ENCODE data around the gene DRAM2. TPM values are rescaled to one million over a fixed set of nuclear protein-coding genes. Genes with fewer than 3 reads are reported as not detected.

Gene DRAM2
- total and polyA plus RNA-seq, 10 of the 15 experiments (the other 5 are each of a cell fraction or from before 2014, with no cell fraction given), result 39.1 to 229 (median 79.4) TPM

GRCh38 chr1:111126354-111126753 lies 13.5 kb downstream of the DRAM2 start (continued):
- TF ChIP-seq CTCF (IDR thresholded peaks at IDR 0.05 in 2 of 3, conservative IDR thresholded peaks at IDR 0.05 in 1 of 3; ENCODE audit: control insufficient read depth in 2 of 3, extremely low read depth in 1 of 3, insufficient read depth in 1 of 3, low read depth in 3 of 3, low read length in 3 of 3) (no peak), HCFC1 (IDR thresholded peaks at IDR 0.05; ENCODE audit: low read length) (no peak), MXI1 (IDR thresholded peaks at IDR 0.05; ENCODE audit: low read depth, low read length) (no peak), EZH2 (IDR thresholded peaks at IDR 0.05; ENCODE audit: borderline replicate concordance, control insufficient read depth, low read depth, low read length) (no peak)

- no peaks in the 10 kb centered on the region for H3K27me3 ChIP-seq (replicated peaks in 1 of 2; ENCODE audit: control insufficient read depth in 2 of 2, insufficient read depth in 2 of 2, low read length in 1 of 2)
- intact Hi-C loops (cut with micrococcal nuclease; ENCODE audit: unreplicated experiment) (no loop called here), in situ Hi-C loops (cut with MboI) (no loop called here)
- no peak overlapping the region for H3K9ac ChIP-seq (ENCODE audit: control insufficient read depth, insufficient read depth, low read length)
- no peak overlapping the region for H3K27ac ChIP-seq (ENCODE audit: control insufficient read depth, insufficient read depth)
- ChIA-PET CTCF (no interaction called here), POLR2A (no interaction called here), RAD21 (ENCODE audit: unreplicated experiment) (no interaction called here), SMC1A (ENCODE audit: uncharacterized antibody, unreplicated experiment) (interaction anchor here (1.2 kb wide), 1 partner anchor 10 kb away, joined by 5 read pairs; no protein-coding TSS in a partner anchor)
- no peak for ATAC-seq
- H3K79me2 ChIP-seq (ENCODE audit: control insufficient read depth, insufficient read depth, low read length), result no peaks in the 10 kb centered on the region
- BruUV-seq (replicated peaks), result no TSS peak
- H3K4me3 ChIP-seq, result no peak overlapping the region
- 98% methylated on average over 2 of the region's 2 CpGs for WGBS (ENCODE audit: insufficient coverage, insufficient replicate concordance, low lambda C conversion rate, missing lambda C conversion rate)
- no peak for FAIRE-seq
- H3K36me3 ChIP-seq (ENCODE audit: control insufficient read depth in 2 of 2, insufficient read depth in 2 of 2, low read length in 1 of 2), result peaks cover 0 to 25% of the 10 kb centered on the region in 2 experiments; a peak in 2 of 4 replicates
- H3K4me1 ChIP-seq (ENCODE audit: control insufficient read depth, insufficient read depth, low read length), result no peaks in the 10 kb centered on the region
- H2AFZ ChIP-seq (ENCODE audit: control insufficient read depth, low read depth, low read length), result no peak overlapping the region
- no peak for DNase-seq (ENCODE audit: low read depth, low spot score)
- no peaks in the 10 kb centered on the region for H4K20me1 ChIP-seq (ENCODE audit: control insufficient read depth, insufficient read depth)
- no peaks in the 10 kb centered on the region for H3K9me3 ChIP-seq (replicated peaks; ENCODE audit: control insufficient read depth, insufficient read depth, low read length)
- H3K4me2 ChIP-seq (ENCODE audit: control insufficient read depth, insufficient read depth), result no peak overlapping the region
- TF ChIP-seq ATF7 (IDR thresholded peaks at IDR 0.05; ENCODE audit: low read depth) (no peak), SRF (IDR thresholded peaks at IDR 0.05; ENCODE audit: low read depth in 2 of 2, low read length in 2 of 2) (no peak), ZSCAN29 (IDR thresholded peaks at IDR 0.05) (no peak), KLF5 (IDR thresholded peaks at IDR 0.05; ENCODE audit: partially characterized antibody) (no peak), HSF1 (IDR thresholded peaks at IDR 0.05; ENCODE audit: low read depth, low read length) (no peak), ZBTB40 (IDR thresholded peaks at IDR 0.05; ENCODE audit: borderline replicate concordance) (no peak), EGR1 (IDR thresholded peaks at IDR 0.05; ENCODE audit: borderline replicate concordance in 1 of 2, low read depth in 2 of 2, low read length in 2 of 2) (no peak), SMAD5 (IDR thresholded peaks at IDR 0.05; ENCODE audit: low read depth) (no peak), SUZ12 (IDR thresholded peaks at IDR 0.05; ENCODE audit: unreplicated experiment) (no peak), NR2C2 (IDR thresholded peaks at IDR 0.05; ENCODE audit: borderline replicate concordance, control insufficient read depth, insufficient read length, low read depth) (no peak), NFYB (IDR thresholded peaks at IDR 0.05; ENCODE audit: insufficient read depth, low read depth, low read length) (no peak), SMARCA5 (IDR thresholded peaks at IDR 0.05) (no peak), EED (IDR thresholded peaks at IDR 0.05; ENCODE audit: low read depth) (no peak)
Observed at GRCh38 chr1:111116496-111116895, 23.4 kb downstream of the DRAM2 start.
